HCT116 (cell line): ENCODE measurements around the gene MRM1. TPM values are rescaled to one million over a fixed set of nuclear protein-coding genes. Genes with fewer than 3 reads are reported as not detected.

Source experiments
- ATAC-seq: fragments of 200-7000 bp; cut with Tn5 transposase; 2 replicates; pipeline ENCODE4 v1.9.1; 2020; ENCODE audit warnings: mild to moderate bottlenecking, moderate library complexity
- BruUV-seq: library from RNA; stranded (reverse); fragments of 400-500 nt; replicated peaks from 2 replicates; lab custom pipeline; 2021; lab: Mats Ljungman, UMichigan
- CTCF ChIA-PET: fragments of 300-600 bp; sonication (Branson Sonifier 250); formaldehyde crosslinking; loops from one replicate; lab custom pipeline; 2021; ENCODE audit warnings: antibody characterized with exemption; lab: Charles Lee
- POLR2A ChIA-PET: fragments of 300-600, 350-600 bp; sonication (Branson Sonifier 250); formaldehyde crosslinking; loops from one replicate; lab custom pipeline; 2021; ENCODE audit warnings: antibody characterized with exemption; lab: Charles Lee
- RAD21 ChIA-PET, 2 experiments: fragments of 300-600 bp; sonication (Branson Sonifier 250); formaldehyde crosslinking; loops; one replicate each; lab custom pipeline; 2023; ENCODE audit warnings: low total read pairs in 2 of 2; ENCODE audit not compliant: uncharacterized antibody in 2 of 2, unreplicated experiment in 2 of 2, low non-redundant PET in 1 of 2; lab: Charles Lee
- DNase-seq: peaks from one replicate; pipeline ENCODE4 v3.0.0-alpha.2; 2010; ENCODE audit warnings: low read depth, low spot score
- H2AFZ ChIP-seq: fragments of 200-600 bp; shearing (Covaris generic), sonication (generic); 2 replicates; pipeline ENCODE4 v1.6.1; 2017; ENCODE audit warnings: low read depth, mixed run types, mixed read lengths, antibody characterized with exemption, low read length; ENCODE audit not compliant: poor library complexity, severe bottlenecking
- H3K27ac ChIP-seq: 2 replicates; pipeline ENCODE4 v1.5.1; 2012; ENCODE audit warnings: low read depth, low read length
- H3K27me3 ChIP-seq: fragments of 200-600 bp; sonication (generic); 2 replicates; pipeline ENCODE4 v1.6.1; 2016; ENCODE audit warnings: mixed run types, low read length, mixed read lengths; ENCODE audit not compliant: insufficient read depth
- H3K36me3 ChIP-seq, 2 experiments: fragments of 200-500 bp in 1 of 2; fragments of 200-600 bp in 1 of 2; sonication (Bioruptor generic) in 1 of 2; sonication (generic) in 1 of 2; 2 replicates each; pipeline versions ENCODE4 v1.5.1 to v1.6.1; 2014 to 2016; ENCODE audit warnings: low read length in 2 of 2, inconsistent platforms in 1 of 2, mixed read lengths in 1 of 2, mixed run types in 1 of 2; ENCODE audit not compliant: insufficient read depth in 2 of 2, control insufficient read depth in 1 of 2
- H3K4me1 ChIP-seq, 2 experiments: fragments of 200-600 bp in 1 of 2; sonication (generic) in 1 of 2; 2 replicates each; pipeline versions ENCODE4 v1.5.1 to v1.6.1; 2012 to 2017; ENCODE audit warnings: low read length in 2 of 2, inconsistent platforms in 1 of 2, mild to moderate bottlenecking in 1 of 2, mixed read lengths in 1 of 2, mixed run types in 1 of 2, moderate library complexity in 1 of 2; ENCODE audit not compliant: insufficient read depth in 2 of 2, control insufficient read depth in 1 of 2
- H3K4me2 ChIP-seq: fragments of 200-600 bp; sonication (generic); 2 replicates; pipeline ENCODE4 v1.6.1; 2017; ENCODE audit warnings: mixed run types, low read length, mixed read lengths
- H3K4me3 ChIP-seq, 2 experiments: fragments of 200-600 bp in 1 of 2; sonication (generic) in 1 of 2; replicated peaks in 1 of 2; 2 replicates each; pipeline ENCODE4 v1.5.1; 2011 to 2016; ENCODE audit warnings: low read length in 2 of 2, control low read depth in 1 of 2, low read depth in 1 of 2, mild to moderate bottlenecking in 1 of 2, mixed read lengths in 1 of 2, mixed run types in 1 of 2
- H3K79me2 ChIP-seq: fragments of 200-600 bp; sonication (generic); 2 replicates; pipeline ENCODE4 v1.6.1; 2017; ENCODE audit warnings: mild to moderate bottlenecking, mixed run types, low read length, moderate library complexity, mixed read lengths; ENCODE audit not compliant: insufficient read depth
- H3K9ac ChIP-seq: fragments of 200-600 bp; sonication (generic); 2 replicates; pipeline ENCODE4 v1.6.1; 2016; ENCODE audit warnings: low read length, mixed read lengths
- H3K9me2 ChIP-seq: fragments of 200-600 bp; sonication (generic), shearing (Covaris generic); 2 replicates; pipeline ENCODE4 v1.6.1; 2017; ENCODE audit warnings: mixed run types, mild to moderate bottlenecking, moderate library complexity; ENCODE audit not compliant: insufficient read depth
- H3K9me3 ChIP-seq, 2 experiments: fragments of 200-500 bp in 1 of 2; fragments of 200-600 bp in 1 of 2; sonication (Bioruptor generic) in 1 of 2; sonication (generic) in 1 of 2; 2 replicates each; pipeline ENCODE4 v1.6.1; 2014 to 2017; ENCODE audit warnings: low read length in 2 of 2, mixed read lengths in 2 of 2, inconsistent platforms in 1 of 2, low read depth in 1 of 2, mild to moderate bottlenecking in 1 of 2, mixed run types in 1 of 2, moderate library complexity in 1 of 2; ENCODE audit not compliant: control insufficient read depth in 1 of 2, insufficient read depth in 1 of 2
- H4K20me1 ChIP-seq: fragments of 200-600 bp; sonication (generic), shearing (Covaris generic); 2 replicates; pipeline ENCODE4 v1.6.1; 2017; ENCODE audit warnings: mixed run types, mild to moderate bottlenecking, moderate library complexity; ENCODE audit not compliant: insufficient read depth
- ATF3 ChIP-seq: IDR thresholded peaks from 2 replicates; pipeline ENCODE4 v1.6.1; 2012
- EZH2 ChIP-seq: fragments of 200-600 bp; sonication (generic); IDR thresholded peaks from 2 replicates; pipeline ENCODE4 v1.6.1; 2017; ENCODE audit warnings: antibody characterized with exemption, mixed run types
- JUND ChIP-seq: IDR thresholded peaks from 2 replicates; pipeline ENCODE4 v1.6.1; 2012
- REST ChIP-seq: IDR thresholded peaks from 2 replicates; pipeline ENCODE4 v1.6.1; 2012; ENCODE audit warnings: low read depth
- ZFX ChIP-seq: fragments of 450-650 bp; IDR thresholded peaks from 2 replicates; pipeline ENCODE4 v1.6.1; 2017
- intact Hi-C: fragments of 100-400 bp; cut with micrococcal nuclease; formaldehyde crosslinking; loops from 2 replicates; pipeline ENCODE4 v1.10.0; 2022
- total RNA-seq: library from RNA; stranded (reverse); gene quantifications from one replicate; pipeline ENCODE4 v1.2.1, GENCODE V29; 2021; ENCODE audit not compliant: unreplicated experiment

The MRM1 gene
- total RNA-seq, 1 experiment from 2014 or later: 14.5 TPM

GRCh38 chr17:36627101-36627500 is 25.7 kb downstream of the MRM1 start:
- TF ChIP-seq EZH2 (no peak), REST (no peak), JUND (no peak), ZFX (no peak), ATF3 (no peak)
- CTCF ChIA-PET: interaction anchor here (0.9 to 4.1 kb wide), 4 partner anchors 26 to 614 kb away, joined by 3 to 25 read pairs (median 14); partner anchors contain the start of gene MRM1
- Histone ChIP-seq H4K20me1 (no peaks in the 10 kb centered on the region), H3K36me3 (no peaks in the 10 kb centered on the region), H3K9ac (no peak overlapping the region), H2AFZ (no peak overlapping the region), H3K4me1 (peaks cover 0 to 4% of the 10 kb centered on the region in 2 experiments; a peak in 2 of 4 replicates), H3K9me2 (no peaks in the 10 kb centered on the region), H3K27ac (no peak overlapping the region), H3K9me3 (no peaks in the 10 kb centered on the region), H3K27me3 (0 out of 2 replicates have a peak, but pooled peaks cover under 1% of the 10 kb centered on the region), H3K4me2 (no peak overlapping the region), H3K4me3 (no peak overlapping the region), H3K79me2 (no peaks in the 10 kb centered on the region)
- intact Hi-C loops: loop anchor here (5.0 kb wide), 2 partner anchors 595 to 770 kb away; no protein-coding TSS in a partner anchor
- POLR2A ChIA-PET: interaction anchor here (0.8 kb wide), 1 partner anchor 591 kb away, joined by 3 read pairs; no protein-coding TSS in a partner anchor
- ATAC-seq (no peak), DNase-seq (no peak)
- no TSS peak for BruUV-seq
- RAD21 ChIA-PET: no interaction called here
